ENCODE results near the gene ABCC3. TPM values are rescaled to one million over a fixed set of nuclear protein-coding genes. Genes with fewer than 3 reads are reported as not detected.

Gene ABCC3
- total RNA-seq, 1 donor from 2014 or later: 5.4 TPM

- DNase-seq (ENCODE audit: low spot score): no peak
- peak; percentile 62 for ATAC-seq
- intact Hi-C loops (cut with DNase I): no loop called here
Observed at GRCh38 chr17:50660042-50660886, 25.6 kb downstream of the ABCC3 start.

- intact Hi-C loops (cut with DNase I): no loop called here
- DNase-seq (ENCODE audit: low spot score) (no peak), ATAC-seq (peak; percentile 7)
Observed at GRCh38 chr17:50660887-50661345, 26.2 kb downstream of the ABCC3 start.

GRCh38 chr17:50661348-50661747 lies 26.7 kb downstream of the ABCC3 start:
- no peak for ATAC-seq
- no peak for DNase-seq (ENCODE audit: low spot score)
- intact Hi-C loops (cut with DNase I): no loop called here

GRCh38 chr17:50661795-50662391 lies 27.2 kb downstream of the ABCC3 start:
- DNase-seq (ENCODE audit: low spot score) (no peak), ATAC-seq (peak; percentile 56)

GRCh38 chr17:50662632-50663225 lies 28.0 kb downstream of the ABCC3 start:
- intact Hi-C loops (cut with DNase I): no loop called here
- ATAC-seq (no peak), DNase-seq (ENCODE audit: low spot score) (no peak)

More at GRCh38 chr17:50661795-50662391, 27.2 kb downstream of the ABCC3 start:
- intact Hi-C loops (cut with DNase I): no loop called here

GRCh38 chr17:50663812-50664374 lies 29.2 kb downstream of the ABCC3 start:
- ATAC-seq (no peak), DNase-seq (ENCODE audit: low spot score) (no peak)
- intact Hi-C loops (cut with DNase I): no loop called here

- DNase-seq (ENCODE audit: low spot score) (no peak), ATAC-seq (no peak)
- intact Hi-C loops (cut with DNase I): no loop called here
Observed at GRCh38 chr17:50664788-50665458, 30.2 kb downstream of the ABCC3 start.

GRCh38 chr17:50665838-50666237 lies 31.2 kb downstream of the ABCC3 start:
- ATAC-seq: no peak
- intact Hi-C loops (cut with DNase I): no loop called here
- no peak for DNase-seq (ENCODE audit: low spot score)

- intact Hi-C loops (cut with DNase I): no loop called here
- no peak for DNase-seq (ENCODE audit: low spot score)
- no peak for ATAC-seq
Observed at GRCh38 chr17:50666316-50666715, 31.6 kb downstream of the ABCC3 start.

- intact Hi-C loops (cut with DNase I): no loop called here
- no peak for ATAC-seq
- no peak for DNase-seq (ENCODE audit: low spot score)
Observed at GRCh38 chr17:50667259-50668024, 32.8 kb downstream of the ABCC3 start.

GRCh38 chr17:50668025-50668837 lies 33.5 kb downstream of the ABCC3 start:
- ATAC-seq (no peak), DNase-seq (ENCODE audit: low spot score) (no peak)
- intact Hi-C loops (cut with DNase I): no loop called here

GRCh38 chr17:50668838-50669581 lies 34.3 kb downstream of the ABCC3 start:
- no peak for ATAC-seq
- intact Hi-C loops (cut with DNase I): no loop called here
- no peak for DNase-seq (ENCODE audit: low spot score)

- intact Hi-C loops (cut with DNase I): no loop called here
- DNase-seq (ENCODE audit: low spot score): no peak
- no peak for ATAC-seq
Observed at GRCh38 chr17:50672071-50672470, 37.4 kb downstream of the ABCC3 start.

GRCh38 chr17:50672831-50673551 lies 38.3 kb downstream of the ABCC3 start:
- ATAC-seq (no peak), DNase-seq (ENCODE audit: low spot score) (peak; percentile 42)
- intact Hi-C loops (cut with DNase I): no loop called here

GRCh38 chr17:50675190-50675589 lies 40.5 kb downstream of the ABCC3 start:
- intact Hi-C loops (cut with DNase I): no loop called here
- ATAC-seq: no peak
- DNase-seq (ENCODE audit: low spot score): no peak

GRCh38 chr17:50675627-50676026 lies 40.9 kb downstream of the ABCC3 start:
- DNase-seq (ENCODE audit: low spot score): no peak
- intact Hi-C loops (cut with DNase I): no loop called here
- ATAC-seq: no peak
